Measurements from ENCODE around the gene ZNF705A.
"Not testable (repeated sequence)": the region's sequence is repeated elsewhere in the genome, so short reads cannot be mapped to it uniquely, and the experiment has no call there.

The ZNF705A gene

GRCh38 chr12:8156845-8157244, at the start of gene ZNF705A:
TSS of gene ZNF705A (plus strand) at chr12:8157015. CDS start at chr12:8172626, 15,611 bp downstream.
- DNase-seq: no peak

- peak; percentile 78 for DNase-seq
Measured at GRCh38 chr12:8108808-8109398, 47.9 kb upstream of the ZNF705A start.

- not testable (repeated sequence) for DNase-seq
Measured at GRCh38 chr12:8113117-8113516, 43.7 kb upstream of the ZNF705A start.

- DNase-seq: no peak
Measured at GRCh38 chr12:8120072-8120713, 36.6 kb upstream of the ZNF705A start.

- no peak for DNase-seq
Measured at GRCh38 chr12:8123124-8123912, 33.5 kb upstream of the ZNF705A start, which contains the start of gene CLEC4A. TSS of gene CLEC4A (plus strand) at chr12:8123617. CDS start at chr12:8123879, 262 bp downstream.

- DNase-seq: no peak
Measured at GRCh38 chr12:8127138-8127537, 29.7 kb upstream of the ZNF705A start.

GRCh38 chr12:8133636-8134397, 23.0 kb upstream of the ZNF705A start:
- DNase-seq: not testable (repeated sequence)

GRCh38 chr12:8134398-8134930, 22.4 kb upstream of the ZNF705A start:
- DNase-seq: not testable (repeated sequence)

GRCh38 chr12:8141647-8142046, 15.2 kb upstream of the ZNF705A start:
- DNase-seq: not testable (repeated sequence)

GRCh38 chr12:8143261-8143660, 13.6 kb upstream of the ZNF705A start:
- DNase-seq: no peak

GRCh38 chr12:8145754-8146441, 10.9 kb upstream of the ZNF705A start:
- DNase-seq: no peak

- no peak for DNase-seq
Measured at GRCh38 chr12:8146442-8146771, 10.4 kb upstream of the ZNF705A start.

- DNase-seq: no peak
Measured at GRCh38 chr12:8154526-8154925, 2.3 kb upstream of the ZNF705A start.

GRCh38 chr12:8156416-8156815, 399 bp upstream of the ZNF705A start:
- no peak for DNase-seq

GRCh38 chr12:8157484-8158198, 826 bp downstream of the ZNF705A start:
- no peak for DNase-seq

GRCh38 chr12:8172911-8173310, 16.1 kb downstream of the ZNF705A start:
- not testable (repeated sequence) for DNase-seq

- peak; percentile 53 for DNase-seq
Measured at GRCh38 chr12:8179989-8180585, 23.3 kb downstream of the ZNF705A start.

GRCh38 chr12:8181271-8181670, 24.5 kb downstream of the ZNF705A start:
- DNase-seq: not testable (repeated sequence)

GRCh38 chr12:8182923-8183322, 26.1 kb downstream of the ZNF705A start:
- not testable (repeated sequence) for DNase-seq

- not testable (repeated sequence) for DNase-seq
Measured at GRCh38 chr12:8183346-8183745, 26.5 kb downstream of the ZNF705A start.

- DNase-seq: not testable (repeated sequence)
Measured at GRCh38 chr12:8184206-8184605, 27.4 kb downstream of the ZNF705A start.

Measured in activated CD4-positive, alpha-beta T cell treated with anti-CD3 and anti-CD28 coated beads, Interleukin-2, amount 50 U/mL, for 1 hour (primary cell).